GM20000 (cell line): Measurements from ENCODE around the gene TEAD1.

Source experiments
- DNase-seq: peaks from one replicate; pipeline ENCODE4 v3.0.0; 2012; ENCODE audit warnings: low spot score
- TF ChIP-seq, protein P1 (sequence below): IDR thresholded peaks from 2 replicates; pipeline ENCODE4 v1.5.1; 2012; ENCODE audit warnings: mild to moderate bottlenecking, control low read depth; ENCODE audit errors: extremely low read depth, missing control alignments

TEAD1 gene

DNA sequence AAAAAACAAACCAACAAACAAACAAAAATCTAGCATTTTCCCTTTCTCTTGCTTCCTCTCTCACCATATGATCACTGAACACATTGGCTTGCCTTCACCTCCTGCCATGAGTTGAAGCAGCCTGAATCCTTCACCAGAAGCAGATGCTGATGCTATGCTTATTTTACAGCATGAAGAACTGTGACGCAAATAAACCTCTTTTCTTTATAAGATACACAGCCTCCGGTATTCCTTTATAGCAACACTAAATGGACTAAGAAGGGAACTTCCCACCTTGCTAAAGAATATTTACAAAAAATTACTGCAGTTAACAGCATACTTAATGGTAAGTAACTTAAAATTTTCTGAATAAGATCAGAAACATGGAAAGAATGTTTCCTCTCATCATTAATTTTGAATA lies 27.7 kb upstream of the TEAD1 start:
- TF ChIP-seq, protein P1, sequence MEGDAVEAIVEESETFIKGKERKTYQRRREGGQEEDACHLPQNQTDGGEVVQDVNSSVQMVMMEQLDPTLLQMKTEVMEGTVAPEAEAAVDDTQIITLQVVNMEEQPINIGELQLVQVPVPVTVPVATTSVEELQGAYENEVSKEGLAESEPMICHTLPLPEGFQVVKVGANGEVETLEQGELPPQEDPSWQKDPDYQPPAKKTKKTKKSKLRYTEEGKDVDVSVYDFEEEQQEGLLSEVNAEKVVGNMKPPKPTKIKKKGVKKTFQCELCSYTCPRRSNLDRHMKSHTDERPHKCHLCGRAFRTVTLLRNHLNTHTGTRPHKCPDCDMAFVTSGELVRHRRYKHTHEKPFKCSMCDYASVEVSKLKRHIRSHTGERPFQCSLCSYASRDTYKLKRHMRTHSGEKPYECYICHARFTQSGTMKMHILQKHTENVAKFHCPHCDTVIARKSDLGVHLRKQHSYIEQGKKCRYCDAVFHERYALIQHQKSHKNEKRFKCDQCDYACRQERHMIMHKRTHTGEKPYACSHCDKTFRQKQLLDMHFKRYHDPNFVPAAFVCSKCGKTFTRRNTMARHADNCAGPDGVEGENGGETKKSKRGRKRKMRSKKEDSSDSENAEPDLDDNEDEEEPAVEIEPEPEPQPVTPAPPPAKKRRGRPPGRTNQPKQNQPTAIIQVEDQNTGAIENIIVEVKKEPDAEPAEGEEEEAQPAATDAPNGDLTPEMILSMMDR = no peak
- no peak for DNase-seq

DNA sequence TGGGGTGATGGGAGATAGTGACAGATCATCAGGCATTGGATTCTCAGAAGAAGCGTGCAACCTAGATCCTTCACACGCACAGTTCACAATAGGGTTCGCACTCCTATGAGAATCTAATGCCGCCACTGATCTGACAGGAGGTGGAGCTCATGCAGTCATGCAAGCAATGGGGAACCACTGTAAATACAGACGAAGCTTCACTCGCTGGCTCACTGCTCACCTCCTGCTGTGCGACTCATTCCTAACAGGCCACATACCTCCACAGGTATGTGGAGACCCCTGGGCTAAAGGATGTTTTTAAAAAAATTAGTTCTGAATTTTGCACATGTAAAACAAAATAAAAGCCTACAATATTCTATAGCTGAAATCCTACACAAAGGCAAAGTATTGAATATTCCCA lies 20.5 kb upstream of the TEAD1 start:
- TF ChIP-seq, protein P1 = no peak
- no peak for DNase-seq

DNA sequence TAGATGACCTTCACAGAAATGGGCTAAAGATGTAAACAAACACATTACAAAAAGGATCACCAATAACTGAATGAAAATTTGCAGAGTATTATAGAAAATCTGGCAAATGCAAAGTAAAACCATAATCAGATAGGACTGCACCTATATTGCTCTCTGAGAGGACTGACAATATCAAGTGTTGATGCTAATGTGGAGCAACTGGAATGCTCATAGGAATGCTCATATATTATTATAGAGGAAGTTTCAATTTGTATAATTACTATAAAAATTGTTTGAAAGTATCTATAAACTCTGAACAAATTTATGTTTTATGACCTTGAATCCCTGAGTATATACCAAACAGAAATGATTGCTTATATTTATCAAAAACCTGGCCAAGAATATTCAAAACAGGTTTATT lies 18.4 kb upstream of the TEAD1 start:
- TF ChIP-seq, protein P1 = no peak
- no peak for DNase-seq

DNA sequence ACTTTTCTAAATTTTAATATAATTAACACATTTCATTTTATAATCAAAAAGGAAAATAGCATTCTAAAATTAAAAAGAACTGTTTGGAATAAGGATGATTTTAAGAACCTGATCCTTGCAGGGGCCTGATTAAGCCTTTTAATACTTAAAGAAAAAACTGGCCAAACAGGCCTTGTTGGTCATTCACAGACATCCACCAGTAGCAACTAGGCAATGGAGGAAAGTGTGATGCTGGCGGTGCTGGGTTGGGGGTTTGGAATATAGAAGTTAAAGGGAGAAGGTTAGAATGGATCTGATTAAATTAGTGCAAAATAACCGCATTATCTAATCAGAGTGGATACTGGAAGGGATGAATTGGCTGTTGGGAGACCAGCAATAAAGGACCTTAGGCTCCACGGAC lies 16.9 kb upstream of the TEAD1 start:
- DNase-seq = no peak
- TF ChIP-seq, protein P1 = no peak

DNA sequence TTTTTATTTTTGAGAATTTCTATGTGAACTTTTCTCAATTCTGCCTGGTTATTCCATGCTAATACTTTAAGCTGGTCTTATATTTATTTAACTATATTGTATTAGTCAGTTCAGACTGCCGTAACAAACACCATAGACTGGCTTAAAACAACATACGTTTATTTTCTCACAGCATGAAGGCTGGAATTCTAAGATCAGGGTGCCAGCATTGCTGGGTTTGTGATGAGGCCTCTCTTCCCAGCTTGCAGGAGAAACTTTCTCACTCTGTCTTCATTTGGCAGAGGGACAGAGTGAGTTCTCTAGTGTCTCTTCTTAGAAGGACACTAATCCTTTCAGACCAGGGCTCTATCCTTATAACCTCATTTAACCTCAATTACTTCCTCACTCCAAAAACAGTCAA lies 16.2 kb upstream of the TEAD1 start:
- TF ChIP-seq, protein P1 = no peak
- no peak for DNase-seq

DNA sequence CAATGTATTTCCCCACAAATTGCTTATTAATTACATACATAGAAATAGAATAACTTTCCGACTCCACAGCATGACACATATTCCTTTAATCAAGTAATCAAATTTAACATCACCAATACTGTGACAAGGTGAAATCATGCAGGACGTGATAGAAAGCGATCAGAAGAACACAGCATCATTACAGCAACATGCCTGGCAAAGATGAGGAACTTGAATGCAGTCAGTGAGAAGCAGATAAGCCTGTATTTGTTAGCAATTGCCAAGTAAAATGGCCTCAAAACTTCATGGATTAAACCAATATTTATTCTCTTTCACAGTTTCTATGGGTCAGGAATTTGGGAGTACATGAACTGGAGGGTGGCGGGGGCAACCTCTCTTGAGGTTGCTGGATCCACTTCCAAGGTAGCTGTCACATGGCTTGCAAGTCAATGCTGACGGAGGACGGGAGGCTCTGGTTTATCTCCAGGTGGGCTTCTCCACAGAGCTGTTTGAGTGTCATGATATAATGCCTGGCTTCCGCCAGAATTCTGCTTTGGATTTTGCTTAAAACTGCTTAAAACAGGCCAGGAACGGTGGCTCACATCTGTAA lies 12.0 kb upstream of the TEAD1 start:
- no peak for DNase-seq
- TF ChIP-seq, protein P1 = no peak

DNA sequence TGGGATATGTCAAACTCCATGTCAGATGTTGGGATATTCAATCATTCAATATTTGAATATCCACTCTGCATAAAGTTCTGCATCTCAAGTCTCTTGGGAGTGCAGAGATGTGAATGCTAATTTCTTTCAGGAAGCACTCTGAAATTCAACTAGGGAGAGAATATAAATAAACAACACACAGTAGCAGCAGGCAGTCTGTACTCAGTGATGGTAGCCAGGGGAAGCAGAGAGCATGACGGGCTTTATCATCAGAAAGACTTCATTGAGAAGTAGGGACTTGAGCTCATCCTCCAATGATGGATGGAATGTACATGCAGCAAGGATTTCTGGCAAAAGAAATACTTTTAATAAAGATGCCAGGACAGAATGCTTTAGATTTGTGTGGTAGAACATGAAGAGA lies 9.8 kb upstream of the TEAD1 start:
- no peak for DNase-seq
- TF ChIP-seq, protein P1 = no peak
